ENCODE results near the gene TMEM132D.
A peak's percentile ranks its signal among the peaks of the same experiment; 100 is the strongest.

The TMEM132D gene

GRCh38 chr12:129788506-129789084 lies 115.2 kb downstream of the TMEM132D start:
- no peak overlapping the region for H3K4ac ChIP-seq (ENCODE audit: low read depth in 1 of 2, low read length in 2 of 2)
- H2BK12ac ChIP-seq (ENCODE audit: low read length in 2 of 2): no peak overlapping the region
- H2AK5ac ChIP-seq (ENCODE audit: low read length, severe bottlenecking): peak overlapping the region; percentile 7
- no peak overlapping the region for H2BK15ac ChIP-seq (ENCODE audit: low read depth, poor library complexity, severe bottlenecking)
- no peak overlapping the region for H4K8ac ChIP-seq (ENCODE audit: low read length)
- peaks cover 20% of the 10 kb centered on the region for H3K9me3 ChIP-seq (ENCODE audit: control insufficient read depth, low read length)
- H2AFZ ChIP-seq (ENCODE audit: low read depth, low read length): no peak overlapping the region
- H3K18ac ChIP-seq (ENCODE audit: low read depth in 1 of 2, low read length in 2 of 2): no peak overlapping the region
- H3K27ac ChIP-seq (ENCODE audit: low read length, poor library complexity, severe bottlenecking): no peak overlapping the region
- H2BK5ac ChIP-seq (ENCODE audit: low read depth, low read length, poor library complexity, severe bottlenecking): no peak overlapping the region
- no peak overlapping the region for H4K91ac ChIP-seq (ENCODE audit: low read length)
- H3K14ac ChIP-seq (ENCODE audit: low read length in 2 of 2): no peak overlapping the region
- no peaks in the 10 kb centered on the region for H3K79me1 ChIP-seq (replicated peaks; ENCODE audit: low read length, poor library complexity, severe bottlenecking)
- H3K4me2 ChIP-seq (ENCODE audit: low read length, poor library complexity, severe bottlenecking): no peak overlapping the region
- no peaks in the 10 kb centered on the region for H3K27me3 ChIP-seq (ENCODE audit: control insufficient read depth in 1 of 2, insufficient read depth in 1 of 2, low read length in 2 of 2)
- H3K9ac ChIP-seq (ENCODE audit: low read length): no peak overlapping the region
- H3K23ac ChIP-seq (ENCODE audit: low read length in 2 of 2): no peak overlapping the region
- no peaks in the 10 kb centered on the region for H3K36me3 ChIP-seq (ENCODE audit: control insufficient read depth in 1 of 2, insufficient read depth in 2 of 2, low read depth in 1 of 2, low read length in 2 of 2)
- WGBS: 74% methylated on average over 6 of the region's 9 CpGs
- H3K4me1 ChIP-seq (ENCODE audit: control insufficient read depth, insufficient read depth, low read depth, low read length): peaks cover 4% of the 10 kb centered on the region
- no peak overlapping the region for H3K4me3 ChIP-seq (ENCODE audit: insufficient read depth in 1 of 2, low read depth in 1 of 2, low read length in 2 of 2)
- no peak overlapping the region for H2BK120ac ChIP-seq (ENCODE audit: low read depth, low read length)
- DNase-seq: no peak

DNA sequence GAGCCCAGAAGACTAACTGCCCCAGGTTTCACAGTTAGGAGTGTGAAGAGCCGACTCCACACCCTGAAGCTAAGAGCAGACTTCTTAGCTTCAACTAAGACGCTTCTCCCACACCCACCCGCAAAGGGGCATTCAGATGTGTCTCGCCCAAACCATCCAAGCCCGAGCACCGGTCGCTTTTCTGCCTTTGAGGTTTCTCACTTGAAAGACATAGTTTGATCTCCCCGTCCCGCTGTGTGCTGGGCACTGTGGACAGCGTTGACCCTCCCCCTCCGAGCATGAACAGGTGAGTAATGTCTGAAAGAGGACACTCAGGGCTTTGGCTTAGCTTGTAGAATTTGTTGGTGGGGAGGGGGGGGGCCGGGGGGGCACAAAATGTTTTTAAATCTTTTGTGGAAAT lies 123.8 kb downstream of the TMEM132D start:
- Histone ChIP-seq H2BK15ac (ENCODE audit: low read depth, poor library complexity, severe bottlenecking) (no peak overlapping the region), H4K8ac (ENCODE audit: low read length) (no peak overlapping the region), H3K23ac (ENCODE audit: low read length in 2 of 2) (no peak overlapping the region), H3K4ac (ENCODE audit: low read depth in 1 of 2, low read length in 2 of 2) (no peak overlapping the region), H3K4me3 (ENCODE audit: insufficient read depth in 1 of 2, low read depth in 1 of 2, low read length in 2 of 2) (no peak overlapping the region), H2BK12ac (ENCODE audit: low read length in 2 of 2) (no peak overlapping the region), H2AFZ (ENCODE audit: low read depth, low read length) (no peak overlapping the region), H3K9ac (ENCODE audit: low read length) (no peak overlapping the region), H3K27ac (ENCODE audit: low read length, poor library complexity, severe bottlenecking) (no peak overlapping the region), H3K79me1 (replicated peaks; ENCODE audit: low read length, poor library complexity, severe bottlenecking) (no peaks in the 10 kb centered on the region), H4K91ac (ENCODE audit: low read length) (no peak overlapping the region), H3K27me3 (ENCODE audit: control insufficient read depth in 1 of 2, insufficient read depth in 1 of 2, low read length in 2 of 2) (no peaks in the 10 kb centered on the region), H2AK5ac (ENCODE audit: low read length, severe bottlenecking) (no peak overlapping the region), H3K18ac (ENCODE audit: low read depth in 1 of 2, low read length in 2 of 2) (no peak overlapping the region), H2BK5ac (ENCODE audit: low read depth, low read length, poor library complexity, severe bottlenecking) (no peak overlapping the region), H3K9me3 (ENCODE audit: control insufficient read depth, low read length) (peaks cover 24% of the 10 kb centered on the region), H2BK120ac (ENCODE audit: low read depth, low read length) (no peak overlapping the region), H3K4me2 (ENCODE audit: low read length, poor library complexity, severe bottlenecking) (no peak overlapping the region), H3K36me3 (ENCODE audit: control insufficient read depth in 1 of 2, insufficient read depth in 2 of 2, low read depth in 1 of 2, low read length in 2 of 2) (no peaks in the 10 kb centered on the region), H3K4me1 (ENCODE audit: control insufficient read depth, insufficient read depth, low read depth, low read length) (peaks cover under 1% of the 10 kb centered on the region), H3K14ac (ENCODE audit: low read length in 2 of 2) (no peak overlapping the region)
- WGBS: 72% methylated on average over 12 of the region's 12 CpGs
- DNase-seq: no peak

DNA sequence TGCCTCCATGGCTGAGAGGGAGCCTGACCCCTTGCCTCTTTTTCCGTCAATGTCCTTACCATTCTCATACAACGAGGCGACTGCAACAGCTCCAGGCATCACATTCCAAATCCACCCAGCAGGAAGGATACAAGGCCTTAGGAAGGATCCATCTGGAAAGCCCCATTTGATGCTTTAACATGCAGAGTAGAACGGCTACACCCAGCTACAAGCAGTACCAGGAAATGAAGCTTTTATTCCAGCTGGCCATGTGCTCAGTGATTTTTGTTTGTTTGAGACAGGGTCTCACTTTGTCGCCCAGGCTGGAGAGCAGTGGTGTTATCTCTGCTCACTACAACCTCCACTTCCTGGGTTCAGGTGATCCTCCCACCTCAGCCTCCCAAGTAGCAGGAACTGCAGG lies 124.8 kb downstream of the TMEM132D start:
- peaks cover 18% of the 10 kb centered on the region for H3K9me3 ChIP-seq (ENCODE audit: control insufficient read depth, low read length)
- H3K27ac ChIP-seq (ENCODE audit: low read length, poor library complexity, severe bottlenecking): no peak overlapping the region
- H3K79me1 ChIP-seq (replicated peaks; ENCODE audit: low read length, poor library complexity, severe bottlenecking): no peaks in the 10 kb centered on the region
- H2BK120ac ChIP-seq (ENCODE audit: low read depth, low read length): no peak overlapping the region
- no peak overlapping the region for H3K9ac ChIP-seq (ENCODE audit: low read length)
- no peak overlapping the region for H3K4me3 ChIP-seq (ENCODE audit: insufficient read depth in 1 of 2, low read depth in 1 of 2, low read length in 2 of 2)
- H2BK12ac ChIP-seq (ENCODE audit: low read length in 2 of 2): no peak overlapping the region
- H3K18ac ChIP-seq (ENCODE audit: low read depth in 1 of 2, low read length in 2 of 2): no peak overlapping the region
- no peaks in the 10 kb centered on the region for H3K4me1 ChIP-seq (ENCODE audit: control insufficient read depth, insufficient read depth, low read depth, low read length)
- 77% methylated on average over 5 of the region's 5 CpGs for WGBS
- H3K14ac ChIP-seq (ENCODE audit: low read length in 2 of 2): no peak overlapping the region
- H2BK5ac ChIP-seq (ENCODE audit: low read depth, low read length, poor library complexity, severe bottlenecking): no peak overlapping the region
- H3K27me3 ChIP-seq (ENCODE audit: control insufficient read depth in 1 of 2, insufficient read depth in 1 of 2, low read length in 2 of 2): no peaks in the 10 kb centered on the region
- H4K8ac ChIP-seq (ENCODE audit: low read length): no peak overlapping the region
- H3K36me3 ChIP-seq (ENCODE audit: control insufficient read depth in 1 of 2, insufficient read depth in 2 of 2, low read depth in 1 of 2, low read length in 2 of 2): no peaks in the 10 kb centered on the region
- no peak overlapping the region for H3K23ac ChIP-seq (ENCODE audit: low read length in 2 of 2)
- H3K4me2 ChIP-seq (ENCODE audit: low read length, poor library complexity, severe bottlenecking): no peak overlapping the region
- H2AFZ ChIP-seq (ENCODE audit: low read depth, low read length): no peak overlapping the region
- H3K4ac ChIP-seq (ENCODE audit: low read depth in 1 of 2, low read length in 2 of 2): no peak overlapping the region
- DNase-seq: no peak
- no peak overlapping the region for H2BK15ac ChIP-seq (ENCODE audit: low read depth, poor library complexity, severe bottlenecking)
- H4K91ac ChIP-seq (ENCODE audit: low read length): no peak overlapping the region
- no peak overlapping the region for H2AK5ac ChIP-seq (ENCODE audit: low read length, severe bottlenecking)

DNA sequence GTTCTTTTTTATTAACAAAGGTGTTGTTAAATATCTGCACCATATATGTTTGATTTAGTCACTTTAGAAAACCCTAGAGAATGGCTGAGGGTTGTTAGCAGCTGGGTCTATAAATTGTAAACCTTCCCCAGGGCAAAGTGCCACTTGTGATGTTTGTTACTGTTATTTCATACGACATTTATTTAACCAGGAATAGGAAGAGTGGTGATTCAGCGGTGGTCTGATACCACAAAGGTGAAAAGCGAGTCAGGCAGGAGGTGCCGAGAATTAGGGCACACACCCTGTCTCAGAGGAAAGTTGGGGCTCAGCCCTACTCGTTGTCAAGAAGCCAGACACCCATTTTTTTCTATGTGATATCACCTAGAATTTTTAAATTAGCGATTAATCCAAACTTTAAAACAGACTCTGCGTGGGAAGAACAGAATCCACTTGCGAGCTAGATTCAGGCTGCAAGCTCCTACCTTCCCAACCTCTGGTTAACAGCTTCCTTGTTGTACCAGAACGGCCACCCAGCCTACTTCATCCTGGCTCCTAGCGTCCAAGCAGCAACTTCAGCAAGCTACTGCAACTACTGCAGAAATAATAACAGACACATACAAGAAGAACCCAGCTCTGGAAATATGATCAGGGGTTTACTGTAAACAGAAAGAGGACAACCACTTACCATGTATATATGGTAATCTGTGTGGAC lies 126.7 kb downstream of the TMEM132D start:
- 73% methylated on average over 8 of the region's 10 CpGs for WGBS
- Histone ChIP-seq H2BK5ac (ENCODE audit: low read depth, low read length, poor library complexity, severe bottlenecking) (no peak overlapping the region), H2BK15ac (ENCODE audit: low read depth, poor library complexity, severe bottlenecking) (no peak overlapping the region), H3K9ac (ENCODE audit: low read length) (no peak overlapping the region), H3K27me3 (ENCODE audit: control insufficient read depth in 1 of 2, insufficient read depth in 1 of 2, low read length in 2 of 2) (no peaks in the 10 kb centered on the region), H2BK12ac (ENCODE audit: low read length in 2 of 2) (no peak overlapping the region), H2AFZ (ENCODE audit: low read depth, low read length) (no peak overlapping the region), H3K14ac (ENCODE audit: low read length in 2 of 2) (no peak overlapping the region), H3K36me3 (ENCODE audit: control insufficient read depth in 1 of 2, insufficient read depth in 2 of 2, low read depth in 1 of 2, low read length in 2 of 2) (no peaks in the 10 kb centered on the region), H3K18ac (ENCODE audit: low read depth in 1 of 2, low read length in 2 of 2) (no peak overlapping the region), H2AK5ac (ENCODE audit: low read length, severe bottlenecking) (no peak overlapping the region), H4K91ac (ENCODE audit: low read length) (no peak overlapping the region), H3K4me3 (ENCODE audit: insufficient read depth in 1 of 2, low read depth in 1 of 2, low read length in 2 of 2) (no peak overlapping the region), H3K9me3 (ENCODE audit: control insufficient read depth, low read length) (peaks cover 20% of the 10 kb centered on the region), H2BK120ac (ENCODE audit: low read depth, low read length) (no peak overlapping the region), H3K23ac (ENCODE audit: low read length in 2 of 2) (no peak overlapping the region), H4K8ac (ENCODE audit: low read length) (no peak overlapping the region), H3K4me2 (ENCODE audit: low read length, poor library complexity, severe bottlenecking) (no peak overlapping the region), H3K79me1 (replicated peaks; ENCODE audit: low read length, poor library complexity, severe bottlenecking) (no peaks in the 10 kb centered on the region), H3K4me1 (ENCODE audit: control insufficient read depth, insufficient read depth, low read depth, low read length) (peaks cover 6% of the 10 kb centered on the region), H3K4ac (ENCODE audit: low read depth in 1 of 2, low read length in 2 of 2) (no peak overlapping the region), H3K27ac (ENCODE audit: low read length, poor library complexity, severe bottlenecking) (no peak overlapping the region)
- DNase-seq: no peak

All from mesenchymal stem cell (in vitro differentiated cells and primary cell).